OCI-LY1 (cell line): ENCODE results near the gene ARID5B.
"Not testable (repeated sequence)": the region's sequence is repeated elsewhere in the genome, so short reads cannot be mapped to it uniquely, and the experiment has no call there.

Experiments used
- H2AFZ ChIP-seq: fragments of 200-600 bp; sonication (generic), shearing (Covaris generic); 2 replicates; pipeline ENCODE4 v1.6.0; 2014; ENCODE audit warnings: antibody characterized with exemption, mild to moderate bottlenecking, low read length
- H3F3A ChIP-seq: fragments of 200-600 bp; sonication (generic), shearing (Covaris generic); 2 replicates; pipeline ENCODE4 v1.6.0; 2014; ENCODE audit warnings: mild to moderate bottlenecking, antibody characterized with exemption, low read length, moderate library complexity; ENCODE audit not compliant: insufficient read depth
- H3K27ac ChIP-seq: fragments of 200-600 bp; sonication (generic); 2 replicates; pipeline ENCODE4 v1.5.1; 2014; ENCODE audit warnings: low read length, mixed run types, mild to moderate bottlenecking, low read depth; ENCODE audit not compliant: poor library complexity, severe bottlenecking
- H3K27me3 ChIP-seq: fragments of 200-600 bp; sonication (generic); 2 replicates; pipeline ENCODE4 v1.6.0; 2014; ENCODE audit warnings: antibody characterized with exemption, mild to moderate bottlenecking, low read length, moderate library complexity; ENCODE audit not compliant: insufficient read depth
- H3K36me3 ChIP-seq: fragments of 200-600 bp; sonication (generic); 2 replicates; pipeline ENCODE4 v1.6.1; 2014; ENCODE audit warnings: mild to moderate bottlenecking, antibody characterized with exemption, low read length, moderate library complexity, mixed read lengths; ENCODE audit not compliant: insufficient read depth
- H3K4me1 ChIP-seq: fragments of 200-600 bp; sonication (generic); 2 replicates; pipeline ENCODE4 v1.5.1; 2014; ENCODE audit warnings: mild to moderate bottlenecking, low read length, moderate library complexity; ENCODE audit not compliant: insufficient read depth, severe bottlenecking
- H3K4me2 ChIP-seq: fragments of 200-600 bp; sonication (generic), shearing (Covaris generic); 2 replicates; pipeline ENCODE4 v1.6.1; 2014; ENCODE audit warnings: low read length
- H3K4me3 ChIP-seq: fragments of 200-600 bp; sonication (generic); 2 replicates; pipeline ENCODE4 v1.5.1; 2014; ENCODE audit warnings: low read length, low read depth, mild to moderate bottlenecking, mixed read lengths; ENCODE audit not compliant: poor library complexity, severe bottlenecking
- H3K79me2 ChIP-seq: fragments of 200-600 bp; shearing (Covaris generic); 2 replicates; pipeline ENCODE4 v1.6.1; 2016; ENCODE audit warnings: mixed run types, low read length, mixed read lengths; ENCODE audit not compliant: insufficient read depth
- H3K9ac ChIP-seq: fragments of 200-600 bp; sonication (generic), shearing (Covaris generic); 2 replicates; pipeline ENCODE4 v1.6.1; 2014; ENCODE audit warnings: mild to moderate bottlenecking, low read length, mixed read lengths
- H3K9me2 ChIP-seq: fragments of 200-600 bp; sonication (generic), shearing (Covaris generic); 2 replicates; pipeline ENCODE4 v1.6.1; 2014; ENCODE audit warnings: low read depth, mild to moderate bottlenecking, low read length, mixed read lengths
- H3K9me3 ChIP-seq: fragments of 200-600 bp; shearing (Covaris generic); 2 replicates; pipeline ENCODE4 v1.6.1; 2014; ENCODE audit warnings: low read length, mixed read lengths
- H4K20me1 ChIP-seq: fragments of 200-600 bp; sonication (generic), shearing (Covaris generic); 2 replicates; pipeline ENCODE4 v1.6.0; 2016; ENCODE audit warnings: mild to moderate bottlenecking, low read length; ENCODE audit not compliant: insufficient read depth
- CTCF ChIP-seq: fragments of 200-600 bp; sonication (generic), shearing (Covaris generic); IDR thresholded peaks from 2 replicates; pipeline ENCODE4 v1.5.1; 2017; ENCODE audit warnings: mild to moderate bottlenecking, antibody characterized with exemption, low read length, moderate library complexity, mixed read lengths
- EZH2 ChIP-seq: fragments of 200-600 bp; sonication (generic), shearing (Covaris generic); IDR thresholded peaks from 2 replicates; pipeline ENCODE4 v1.8.0; 2017; ENCODE audit warnings: borderline replicate concordance, mixed run types, mild to moderate bottlenecking, antibody characterized with exemption, low read length, moderate library complexity, mixed read lengths

ARID5B gene

DNA sequence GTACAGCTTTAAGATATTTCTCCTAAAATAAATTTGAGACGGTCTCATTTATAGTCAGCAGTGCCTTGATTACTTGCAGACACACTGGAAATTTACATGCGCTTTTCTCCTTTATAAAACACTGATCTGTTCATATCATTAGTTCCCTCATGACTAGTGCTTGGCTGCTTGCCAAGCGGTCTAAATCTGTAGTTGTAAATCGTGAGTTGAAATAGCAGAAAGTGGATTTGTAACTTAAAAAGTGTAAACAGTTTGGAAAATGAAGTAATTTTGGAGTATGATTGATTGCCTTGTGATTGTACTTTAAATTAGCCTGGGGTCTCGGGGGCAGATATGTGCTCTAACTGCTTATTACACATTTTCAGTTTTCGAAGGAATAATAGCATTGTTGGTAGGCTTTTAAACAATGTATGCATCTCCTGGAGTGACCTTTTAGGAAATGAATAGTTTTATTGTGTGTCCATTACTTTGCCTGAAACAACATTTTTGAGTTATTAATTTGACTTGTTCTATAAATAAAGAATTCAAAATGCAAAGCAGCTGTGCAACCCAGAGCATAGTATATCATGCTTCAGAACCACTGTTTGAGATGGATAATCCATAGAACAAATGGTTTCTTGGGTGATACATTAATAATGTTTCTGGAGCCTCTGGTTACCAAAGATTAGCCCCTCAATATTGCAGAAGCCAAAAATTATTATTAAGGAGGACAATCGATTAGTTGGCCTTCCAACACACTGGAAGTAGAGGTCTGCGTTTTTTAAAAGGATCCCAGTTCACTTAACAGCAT, 73.3 kb downstream of the ARID5B start:
- Histone ChIP-seq H3K9ac (peak overlapping the region; percentile 47), H3K27ac (peak overlapping the region; percentile 86), H3K4me2 (peak overlapping the region; percentile 49), H3K36me3 (peaks cover 13% of the 10 kb centered on the region), H2AFZ (no peak overlapping the region), H3K4me3 (peak overlapping the region; percentile 10), H3K9me2 (no peaks in the 10 kb centered on the region), H4K20me1 (no peaks in the 10 kb centered on the region), H3K4me1 (peaks cover 70% of the 10 kb centered on the region), H3K79me2 (peaks cover 57% of the 10 kb centered on the region), H3F3A (peaks cover 6% of the 10 kb centered on the region; the same call in 1 of the 2 replicates), H3K9me3 (peaks cover 4% of the 10 kb centered on the region; the same call in 1 of the 2 replicates), H3K27me3 (no peaks in the 10 kb centered on the region)
- no peak for TF ChIP-seq EZH2
- TF ChIP-seq CTCF = no peak

DNA sequence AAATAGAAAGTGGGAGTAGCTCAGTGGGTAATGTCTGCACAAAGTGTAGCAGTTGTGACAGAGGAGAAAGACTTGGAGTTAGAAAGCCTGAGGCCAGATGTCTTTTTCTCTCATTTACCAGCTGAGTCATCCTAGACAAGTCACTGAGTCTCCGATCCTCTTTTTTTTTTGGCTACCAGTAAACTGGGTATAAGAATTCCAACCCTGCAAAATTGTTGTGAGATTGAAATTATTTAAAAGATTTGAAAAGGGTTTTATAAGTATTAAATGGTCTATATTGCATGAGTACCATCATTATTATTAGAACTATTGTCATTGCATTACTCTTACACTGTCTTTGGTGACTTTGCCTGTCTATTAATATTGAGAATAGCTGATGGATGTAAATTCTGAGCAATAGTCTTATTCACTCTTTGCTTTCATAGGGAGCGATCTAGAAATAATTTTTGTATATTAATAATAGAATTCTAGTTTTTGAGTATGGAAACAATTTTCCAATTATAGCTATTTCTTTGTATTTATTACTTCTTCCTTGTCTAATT, 74.0 kb downstream of the ARID5B start:
- no peak overlapping the region for H3K4me3 ChIP-seq
- peaks cover 6% of the 10 kb centered on the region; the same call in 1 of the 2 replicates for H3F3A ChIP-seq
- H3K36me3 ChIP-seq = peaks cover 13% of the 10 kb centered on the region
- no peaks in the 10 kb centered on the region for H3K27me3 ChIP-seq
- H3K9me2 ChIP-seq = no peaks in the 10 kb centered on the region
- H3K79me2 ChIP-seq = peaks cover 51% of the 10 kb centered on the region
- H3K9me3 ChIP-seq = peaks cover 4% of the 10 kb centered on the region; the same call in 1 of the 2 replicates
- H3K27ac ChIP-seq = peak overlapping the region; percentile 86
- TF ChIP-seq CTCF (no peak), EZH2 (no peak)
- peaks cover 70% of the 10 kb centered on the region for H3K4me1 ChIP-seq
- no peak overlapping the region; the same call in 1 of the 2 replicates for H3K4me2 ChIP-seq
- H4K20me1 ChIP-seq = no peaks in the 10 kb centered on the region
- H3K9ac ChIP-seq = 0 out of 2 replicates have a peak overlapping the region, but pooled peaks have one; percentile 47
- H2AFZ ChIP-seq = no peak overlapping the region

DNA sequence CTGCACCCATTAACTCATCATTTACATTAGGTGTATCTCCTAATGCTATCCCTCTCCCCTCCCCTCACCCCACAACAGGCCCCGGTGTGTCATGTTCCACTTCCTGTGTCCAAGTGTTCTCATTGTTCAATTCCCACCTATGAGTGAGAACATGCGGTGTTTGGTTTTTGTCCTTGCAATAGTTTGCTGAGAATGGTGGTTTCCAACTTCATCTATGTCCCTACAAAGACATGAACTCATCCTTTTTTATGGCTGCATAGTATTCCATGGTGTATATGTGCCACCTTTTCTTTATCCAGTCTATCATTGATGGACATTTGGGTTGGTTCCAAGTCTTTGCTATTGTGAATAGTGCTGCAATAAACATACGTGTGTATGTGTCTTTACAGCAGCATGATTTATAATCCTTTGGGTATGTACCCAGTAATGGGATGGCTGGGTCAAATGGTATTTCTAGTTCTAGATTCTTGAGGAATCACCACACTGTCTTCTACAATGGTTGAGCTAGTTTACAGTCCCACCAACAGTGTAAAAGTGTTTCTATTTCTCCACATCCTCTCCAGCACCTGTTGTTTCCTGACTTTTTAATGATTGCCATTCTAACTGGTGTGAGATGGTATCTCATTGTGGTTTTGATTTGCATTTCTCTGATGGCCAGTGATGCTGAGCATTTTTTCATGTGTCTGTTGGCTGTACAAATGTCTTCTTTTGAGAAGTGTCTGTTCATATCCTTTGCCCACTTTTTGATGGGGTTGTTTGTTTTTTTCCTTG, 75.6 kb downstream of the ARID5B start:
- Histone ChIP-seq H3K79me2 (peaks cover 36% of the 10 kb centered on the region), H3K4me1 (peaks cover 70% of the 10 kb centered on the region)

More for the DNA sequence above, 75.6 kb downstream of the ARID5B start:
- H3K9ac ChIP-seq, H3K27me3 ChIP-seq, H3F3A ChIP-seq, H3K27ac ChIP-seq, H3K9me3 ChIP-seq, H4K20me1 ChIP-seq, H3K4me3 ChIP-seq, H3K4me2 ChIP-seq, H3K9me2 ChIP-seq, H2AFZ ChIP-seq: not testable (repeated sequence)
- peaks cover 13% of the 10 kb centered on the region for H3K36me3 ChIP-seq
